NOMO-1 treated with DMSO at 0.1 percent for 48 hours (cell line): ENCODE data around the gene KIF5A.
"Not testable (repeated sequence)": the region's sequence is repeated elsewhere in the genome, so short reads cannot be mapped to it uniquely, and the experiment has no call there.

ENCODE experiments used
- DNase-seq: peaks from one replicate; lab custom pipeline; 2025; ENCODE audit not compliant: unreplicated experiment; lab: John Stamatoyannopoulos, UW

Gene KIF5A

DNA sequence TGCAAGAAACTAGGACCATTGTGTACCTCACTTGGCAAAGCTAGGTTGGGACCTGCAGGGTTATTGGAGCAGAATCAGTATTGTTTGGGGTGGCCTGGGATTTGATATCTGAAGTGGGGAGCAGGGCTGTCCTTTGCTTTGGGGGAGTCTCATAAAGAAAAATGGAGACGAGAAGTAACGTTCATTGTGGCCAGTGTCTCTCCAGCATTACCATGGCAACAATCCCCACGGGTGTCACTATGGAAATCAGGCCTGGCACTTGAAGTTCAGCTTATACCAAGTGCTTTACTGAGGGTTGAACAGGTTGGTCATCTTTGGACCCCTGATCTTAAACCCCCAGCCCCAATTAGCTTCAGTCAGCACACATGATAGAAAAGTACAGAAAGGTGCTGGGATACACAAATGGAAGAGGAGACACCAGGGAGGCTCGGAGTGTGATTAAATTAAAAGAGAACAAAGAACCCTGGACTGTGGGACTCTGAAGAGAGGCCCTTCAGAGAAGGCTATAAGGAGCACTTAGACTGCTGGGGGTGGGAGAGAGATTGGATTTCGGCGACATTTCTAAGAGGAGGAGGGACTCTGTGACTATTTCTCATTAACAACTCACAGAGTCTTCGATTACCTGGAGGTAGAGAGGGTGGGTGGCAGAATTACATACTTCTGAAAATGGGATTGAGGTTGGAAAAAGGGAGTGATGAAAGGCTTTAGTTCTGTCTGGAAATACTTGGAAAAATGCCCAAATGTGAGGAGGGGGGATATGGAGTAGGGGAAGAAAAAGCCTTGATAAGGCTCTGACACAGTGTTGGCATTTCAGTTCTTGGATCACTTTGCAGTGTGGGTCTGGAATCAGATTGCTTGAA, 3.7 kb downstream of the KIF5A start:
- no peak for DNase-seq

DNA sequence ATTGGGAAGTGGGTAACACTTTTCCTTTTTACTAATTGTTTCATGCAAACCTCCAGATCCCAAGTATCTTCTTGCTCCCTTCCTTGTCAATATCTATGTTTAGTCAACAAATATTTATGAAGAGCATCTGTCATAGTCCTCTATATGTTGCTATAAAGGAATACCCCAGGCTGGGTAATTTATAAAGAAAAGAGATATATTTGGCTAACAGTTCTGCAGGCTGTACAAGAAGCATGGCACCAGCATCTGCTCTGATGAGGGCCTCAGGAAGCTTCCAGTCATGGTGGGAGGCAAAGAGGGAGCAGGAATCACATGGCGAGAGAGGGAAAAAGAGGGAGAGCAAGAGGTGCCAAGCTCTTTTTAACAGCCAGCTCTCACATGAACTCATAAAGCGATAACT, 4.6 kb downstream of the KIF5A start:
- DNase-seq: no peak

DNA sequence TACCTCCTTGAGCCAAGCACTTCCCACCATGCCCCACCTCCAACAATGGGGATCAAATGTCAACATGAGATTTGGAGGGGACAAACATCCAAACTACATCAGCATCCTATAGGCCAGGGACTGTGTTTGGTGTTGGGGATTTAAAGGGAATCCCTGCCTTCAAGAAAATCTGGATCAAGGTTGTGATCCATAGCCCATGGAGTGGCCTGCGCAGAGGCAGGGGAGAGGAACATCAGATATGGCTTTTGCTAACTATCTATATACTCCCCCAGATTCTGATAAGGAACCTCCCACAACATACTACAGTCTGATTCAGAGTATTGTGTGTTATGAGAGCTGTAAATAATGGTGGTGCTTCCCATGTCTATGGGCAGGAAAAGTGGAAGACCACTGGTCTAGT, 5.1 kb downstream of the KIF5A start:
- no peak for DNase-seq

- no peak for DNase-seq
Measured at GRCh38 chr12:57558864-57559263, 9.0 kb downstream of the KIF5A start.

DNA sequence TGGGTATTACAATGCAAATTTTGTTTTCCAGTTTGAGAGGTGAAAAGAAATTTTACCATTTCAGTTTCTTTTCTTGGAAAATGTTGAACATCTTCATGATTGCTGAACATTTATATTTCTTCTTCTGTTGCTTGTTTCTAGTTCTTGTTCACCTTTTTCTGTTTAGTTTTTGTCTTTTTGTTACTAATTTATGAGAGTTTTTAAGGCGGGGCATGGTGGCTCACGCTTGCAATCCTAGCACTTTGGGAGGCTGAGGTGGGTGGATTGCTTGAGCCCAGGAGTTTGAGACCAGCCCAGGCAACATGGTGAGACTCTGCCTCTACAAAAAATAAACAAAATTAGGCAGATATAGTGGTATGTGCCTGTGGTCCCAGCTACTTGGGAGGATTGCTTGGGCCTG, 10.7 kb downstream of the KIF5A start:
- no peak for DNase-seq

DNA sequence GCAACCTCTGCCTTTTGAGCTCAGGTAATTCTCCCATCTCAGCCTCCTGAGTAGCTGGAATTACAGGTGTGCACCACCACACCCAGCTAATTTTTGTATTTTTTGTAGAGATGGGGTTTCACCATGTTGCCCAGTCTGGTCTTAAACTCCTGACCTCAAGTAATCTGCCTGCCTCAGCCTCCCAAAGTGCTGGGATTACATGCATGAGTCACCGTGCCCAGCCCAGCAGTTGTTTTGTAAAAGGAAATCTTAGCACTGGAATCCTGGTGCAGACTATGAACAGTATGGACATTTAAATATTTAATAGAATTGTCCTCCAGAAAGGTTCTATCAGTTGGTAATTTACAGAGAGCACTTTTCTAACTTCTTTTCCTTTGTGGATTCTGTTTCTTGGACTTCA, 11.3 kb downstream of the KIF5A start:
- not testable (repeated sequence) for DNase-seq

DNA sequence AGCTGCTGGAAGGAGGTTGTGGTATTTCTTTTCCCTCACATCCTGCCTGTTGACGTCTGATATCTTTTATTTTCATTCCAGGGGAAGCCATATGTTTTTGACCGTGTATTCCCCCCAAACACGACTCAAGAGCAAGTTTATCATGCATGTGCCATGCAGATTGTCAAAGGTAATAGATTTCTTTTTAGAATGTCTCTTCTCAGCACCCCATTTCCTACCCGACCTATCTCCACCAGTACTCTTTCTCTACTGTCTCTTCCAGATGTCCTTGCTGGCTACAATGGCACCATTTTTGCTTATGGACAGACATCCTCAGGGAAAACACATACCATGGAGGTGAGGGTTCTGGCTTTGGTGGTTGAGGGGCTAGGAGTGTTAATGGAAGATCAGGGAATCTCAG, 13.5 kb downstream of the KIF5A start:
- no peak for DNase-seq

- DNase-seq: no peak
Measured at GRCh38 chr12:57564178-57564740, 14.4 kb downstream of the KIF5A start.

- DNase-seq: no peak
Measured at GRCh38 chr12:57568838-57569237, 19.0 kb downstream of the KIF5A start.

DNA sequence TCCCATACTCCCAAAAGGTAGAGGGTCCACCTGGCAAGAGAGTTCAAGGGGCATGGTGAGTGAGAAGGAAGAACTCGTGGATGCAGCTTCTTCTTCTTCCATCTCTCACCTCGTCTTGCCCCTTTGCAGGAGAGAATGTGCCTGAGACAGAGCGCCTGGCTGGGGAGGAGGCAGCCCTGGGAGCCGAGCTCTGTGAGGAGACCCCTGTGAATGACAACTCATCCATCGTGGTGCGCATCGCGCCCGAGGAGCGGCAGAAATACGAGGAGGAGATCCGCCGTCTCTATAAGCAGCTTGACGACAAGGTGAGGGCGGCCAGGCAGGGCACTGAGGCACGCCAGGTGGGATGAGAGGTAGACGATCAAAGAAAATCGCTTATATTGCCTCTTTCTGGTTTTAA, 20.0 kb downstream of the KIF5A start:
- DNase-seq: no peak

DNA sequence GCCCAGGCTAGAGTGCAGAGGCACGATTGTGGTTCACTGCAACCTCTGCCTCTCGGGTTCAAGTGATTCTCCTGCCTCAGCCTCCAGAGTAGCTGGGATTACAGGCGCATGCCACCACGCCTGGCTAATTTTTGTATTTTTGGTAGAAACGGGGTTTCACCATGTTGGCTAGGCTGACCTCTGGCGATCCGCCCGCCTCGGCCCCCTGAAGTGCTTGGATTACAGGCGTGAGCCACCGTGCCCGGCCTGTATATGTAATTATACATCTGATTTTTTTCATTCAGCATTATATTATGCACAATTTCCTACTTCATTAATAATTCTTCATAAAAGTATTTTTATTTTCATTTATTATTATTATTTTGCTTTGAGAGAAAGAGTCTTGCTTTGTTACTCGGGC, 20.6 kb downstream of the KIF5A start:
- DNase-seq: not testable (repeated sequence)

- DNase-seq: no peak
Measured at GRCh38 chr12:57571926-57572762, 22.3 kb downstream of the KIF5A start.

DNA sequence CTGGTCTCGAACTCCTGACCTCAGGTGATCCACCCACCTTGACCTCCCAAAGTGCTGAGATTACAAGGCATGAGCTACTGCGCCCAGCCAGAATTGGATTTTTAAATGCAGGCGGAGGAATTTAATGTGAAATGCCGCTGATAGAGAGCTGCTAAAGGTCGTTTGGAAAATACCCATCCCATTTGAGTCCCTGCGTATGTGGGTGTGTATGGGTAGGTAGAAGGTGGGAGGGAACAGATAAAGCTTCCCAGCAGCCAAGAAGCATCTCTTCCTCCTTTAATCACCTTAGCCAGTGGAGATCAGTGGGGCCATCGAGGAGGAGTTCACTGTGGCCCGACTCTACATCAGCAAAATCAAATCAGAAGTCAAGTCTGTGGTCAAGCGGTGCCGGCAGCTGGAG, 25.0 kb downstream of the KIF5A start:
- no peak for DNase-seq

- DNase-seq: no peak
Measured at GRCh38 chr12:57575771-57576612, 26.1 kb downstream of the KIF5A start.

GRCh38 chr12:57576613-57577160, 26.8 kb downstream of the KIF5A start:
- DNase-seq: no peak

DNA sequence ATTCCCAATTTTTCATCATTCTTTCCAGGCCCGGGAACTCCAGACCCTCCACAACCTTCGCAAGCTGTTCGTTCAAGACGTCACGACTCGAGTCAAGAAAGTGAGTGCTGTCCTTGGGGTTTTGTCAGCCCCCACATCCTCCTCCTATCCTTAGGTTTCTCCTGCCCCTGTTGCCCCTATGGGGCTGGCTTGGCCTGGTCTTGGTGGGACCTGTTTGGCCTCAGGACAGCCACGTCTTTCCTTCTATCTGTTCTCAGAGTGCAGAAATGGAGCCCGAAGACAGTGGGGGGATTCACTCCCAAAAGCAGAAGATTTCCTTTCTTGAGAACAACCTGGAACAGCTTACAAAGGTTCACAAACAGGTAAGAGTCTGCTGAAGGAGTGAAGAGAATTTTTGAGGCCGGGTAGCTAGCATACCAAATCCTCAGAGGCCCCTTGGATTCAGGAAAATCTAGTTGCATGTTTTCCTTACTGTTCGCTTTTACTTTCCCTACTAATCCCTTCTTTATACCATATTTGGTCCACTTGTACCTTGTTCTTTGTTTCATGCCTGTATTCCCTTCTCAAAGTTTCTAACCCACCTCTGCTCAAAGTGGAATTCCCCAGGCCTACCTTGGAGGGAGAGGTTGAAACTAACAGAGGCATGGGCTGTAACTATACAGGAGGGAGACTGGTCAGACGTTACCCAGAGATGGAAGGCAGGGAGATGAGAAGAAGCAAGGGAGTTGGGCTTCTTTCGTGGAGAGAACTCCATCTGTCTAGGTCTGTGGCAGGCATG, 28.3 kb downstream of the KIF5A start:
- no peak for DNase-seq

DNA sequence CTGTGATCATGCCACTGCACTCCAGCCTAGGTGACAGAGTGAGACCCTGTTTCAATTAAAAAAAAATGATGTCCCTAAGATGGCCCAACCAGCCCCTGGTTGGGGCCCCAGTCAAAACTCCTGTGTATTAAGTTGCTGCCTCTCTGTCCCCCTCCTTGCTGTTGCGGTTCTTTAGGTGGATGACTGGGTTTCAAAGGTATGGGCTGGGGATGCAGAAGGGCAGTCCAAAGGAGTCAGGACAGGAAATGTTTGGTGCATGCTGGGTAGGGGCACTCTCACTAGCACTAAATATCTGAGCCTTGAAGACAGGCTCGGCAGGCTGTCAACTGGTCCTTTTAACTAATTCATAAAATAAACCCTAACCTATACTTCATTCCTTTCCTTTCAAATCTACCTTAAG, 29.2 kb downstream of the KIF5A start:
- no peak for DNase-seq

DNA sequence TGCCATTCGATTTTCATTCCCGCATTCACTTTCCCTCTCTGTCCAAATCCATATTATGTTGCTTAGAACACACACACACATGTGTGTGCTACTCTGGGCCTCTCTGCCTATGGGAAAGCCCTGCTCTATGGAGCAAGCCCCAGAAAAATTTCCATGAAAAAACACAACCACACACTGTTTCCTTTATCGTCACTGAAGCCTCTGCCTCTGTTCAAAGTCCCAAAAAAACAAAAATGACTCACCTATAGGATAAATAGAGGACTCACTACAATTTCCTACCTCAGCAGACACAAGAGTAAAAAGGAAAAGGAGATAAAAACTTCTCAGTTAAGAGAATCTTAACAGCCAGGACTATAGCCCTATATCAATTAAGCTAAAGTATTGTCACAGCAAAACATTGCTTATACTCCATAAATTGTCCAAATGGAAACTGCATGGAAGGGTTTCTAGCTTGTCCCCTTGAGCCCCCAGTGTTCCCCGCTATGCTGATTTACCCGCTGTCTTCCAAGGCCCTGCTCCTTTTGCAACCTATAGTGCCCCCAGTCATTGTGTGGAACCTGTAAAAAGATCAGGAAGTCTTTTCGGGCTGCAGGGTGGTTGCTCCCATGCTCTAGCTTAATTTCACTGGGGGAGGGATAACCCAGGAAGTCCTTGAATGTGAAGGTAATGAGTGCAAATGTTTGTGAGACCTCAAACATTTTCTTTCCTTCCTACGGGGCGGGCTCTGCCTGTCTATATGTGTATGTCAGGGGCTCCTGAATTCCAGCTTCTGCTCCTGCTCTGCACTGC, 30.0 kb downstream of the KIF5A start:
- DNase-seq: no peak

- DNase-seq: no peak
Measured at GRCh38 chr12:57580466-57580795, 30.6 kb downstream of the KIF5A start.
